Measurements from ENCODE around the gene ZNF345.

The ZNF345 gene

DNA sequence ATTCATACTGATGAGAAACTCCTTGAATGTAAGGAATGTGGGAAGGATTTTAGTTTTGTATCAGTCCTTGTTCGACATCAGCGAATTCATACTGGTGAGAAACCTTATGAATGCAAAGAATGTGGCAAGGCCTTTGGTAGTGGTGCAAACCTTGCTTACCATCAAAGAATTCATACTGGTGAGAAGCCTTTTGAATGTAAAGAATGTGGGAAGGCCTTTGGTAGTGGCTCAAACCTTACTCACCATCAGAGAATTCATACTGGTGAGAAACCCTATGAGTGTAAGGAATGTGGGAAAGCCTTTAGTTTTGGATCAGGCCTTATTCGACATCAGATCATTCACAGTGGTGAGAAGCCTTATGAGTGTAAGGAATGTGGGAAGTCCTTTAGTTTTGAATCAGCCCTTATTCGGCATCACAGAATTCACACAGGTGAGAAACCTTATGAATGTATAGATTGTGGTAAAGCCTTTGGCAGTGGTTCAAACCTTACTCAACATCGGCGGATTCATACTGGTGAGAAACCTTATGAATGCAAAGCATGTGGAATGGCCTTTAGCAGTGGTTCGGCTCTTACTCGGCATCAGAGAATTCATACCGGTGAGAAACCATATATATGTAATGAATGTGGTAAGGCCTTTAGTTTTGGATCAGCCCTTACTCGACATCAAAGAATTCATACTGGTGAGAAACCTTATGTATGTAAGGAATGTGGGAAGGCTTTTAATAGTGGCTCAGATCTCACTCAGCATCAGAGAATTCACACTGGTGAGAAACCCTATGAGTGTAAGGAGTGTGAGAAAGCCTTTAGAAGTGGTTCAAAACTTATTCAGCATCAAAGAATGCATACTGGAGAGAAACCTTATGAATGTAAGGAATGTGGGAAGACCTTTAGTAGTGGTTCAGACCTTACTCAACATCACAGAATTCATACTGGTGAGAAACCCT, 26.6 kb downstream of the ZNF345 start:
- H3K27ac ChIP-seq (ENCODE audit: low read depth, low read length, poor library complexity, severe bottlenecking), result no peak overlapping the region
- no peak overlapping the region for H3K9ac ChIP-seq (ENCODE audit: low read length)
- H3K4me1 ChIP-seq (ENCODE audit: insufficient read depth, low read length, severe bottlenecking), result no peaks in the 10 kb centered on the region
- no peaks in the 10 kb centered on the region for H3K79me2 ChIP-seq (ENCODE audit: insufficient read depth, low read length)
- no peak overlapping the region for H2AFZ ChIP-seq (ENCODE audit: low read length)
- H3K4me3 ChIP-seq (ENCODE audit: low read depth, low read length, poor library complexity, severe bottlenecking), result no peak overlapping the region
- H3K9me2 ChIP-seq (ENCODE audit: low read depth, low read length), result no peaks in the 10 kb centered on the region
- peaks cover 35% of the 10 kb centered on the region for H3K9me3 ChIP-seq (ENCODE audit: low read length)
- TF ChIP-seq EZH2 (IDR thresholded peaks at IDR 0.05; ENCODE audit: borderline replicate concordance, low read length), result no peak
- TF ChIP-seq, protein P1, sequence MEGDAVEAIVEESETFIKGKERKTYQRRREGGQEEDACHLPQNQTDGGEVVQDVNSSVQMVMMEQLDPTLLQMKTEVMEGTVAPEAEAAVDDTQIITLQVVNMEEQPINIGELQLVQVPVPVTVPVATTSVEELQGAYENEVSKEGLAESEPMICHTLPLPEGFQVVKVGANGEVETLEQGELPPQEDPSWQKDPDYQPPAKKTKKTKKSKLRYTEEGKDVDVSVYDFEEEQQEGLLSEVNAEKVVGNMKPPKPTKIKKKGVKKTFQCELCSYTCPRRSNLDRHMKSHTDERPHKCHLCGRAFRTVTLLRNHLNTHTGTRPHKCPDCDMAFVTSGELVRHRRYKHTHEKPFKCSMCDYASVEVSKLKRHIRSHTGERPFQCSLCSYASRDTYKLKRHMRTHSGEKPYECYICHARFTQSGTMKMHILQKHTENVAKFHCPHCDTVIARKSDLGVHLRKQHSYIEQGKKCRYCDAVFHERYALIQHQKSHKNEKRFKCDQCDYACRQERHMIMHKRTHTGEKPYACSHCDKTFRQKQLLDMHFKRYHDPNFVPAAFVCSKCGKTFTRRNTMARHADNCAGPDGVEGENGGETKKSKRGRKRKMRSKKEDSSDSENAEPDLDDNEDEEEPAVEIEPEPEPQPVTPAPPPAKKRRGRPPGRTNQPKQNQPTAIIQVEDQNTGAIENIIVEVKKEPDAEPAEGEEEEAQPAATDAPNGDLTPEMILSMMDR (IDR thresholded peaks at IDR 0.05; ENCODE audit: low read length), result no peak
- peaks cover 14% of the 10 kb centered on the region for H3K36me3 ChIP-seq (ENCODE audit: insufficient read depth, low read length)
- H3K4me2 ChIP-seq (ENCODE audit: low read length), result no peak overlapping the region
- no peaks in the 10 kb centered on the region for H4K20me1 ChIP-seq (ENCODE audit: insufficient read depth, low read length)
- no peaks in the 10 kb centered on the region for H3K27me3 ChIP-seq (ENCODE audit: insufficient read depth, low read length)
- no peaks in the 10 kb centered on the region for H3F3A ChIP-seq (ENCODE audit: insufficient read depth, low read length)

DNA sequence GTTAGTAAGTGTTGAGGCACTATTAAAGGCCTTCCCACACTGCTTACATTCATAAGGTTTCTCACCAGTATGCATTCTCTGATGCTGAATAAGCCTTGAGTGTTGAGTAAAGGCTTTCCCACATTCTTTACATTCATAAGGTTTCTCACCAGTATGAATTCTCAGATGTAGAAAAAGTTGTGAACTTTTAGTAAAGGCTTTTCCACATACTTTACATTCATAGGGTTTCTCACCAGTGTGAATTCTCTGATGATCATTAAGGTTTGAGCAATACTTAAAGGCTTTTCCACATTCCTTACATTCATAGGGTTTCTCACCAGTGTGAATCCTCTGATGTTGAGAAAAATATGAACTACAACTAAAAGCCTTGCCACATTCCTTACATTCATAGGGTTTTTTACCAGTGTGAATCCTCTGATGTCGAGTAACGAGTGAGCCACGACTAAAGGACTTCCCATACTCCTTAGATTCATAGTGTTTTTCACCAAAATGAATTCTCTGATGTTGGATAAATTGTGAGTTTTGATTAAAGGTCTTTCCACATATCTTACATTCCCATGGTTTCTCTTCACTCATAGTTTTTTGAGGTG, 41.2 kb downstream of the ZNF345 start:
- H3K4me3 ChIP-seq (ENCODE audit: low read depth, low read length, poor library complexity, severe bottlenecking), result no peak overlapping the region
- no peak overlapping the region for H3K27ac ChIP-seq (ENCODE audit: low read depth, low read length, poor library complexity, severe bottlenecking)
- H4K20me1 ChIP-seq (ENCODE audit: insufficient read depth, low read length), result no peaks in the 10 kb centered on the region
- H3K79me2 ChIP-seq (ENCODE audit: insufficient read depth, low read length), result no peaks in the 10 kb centered on the region
- H3K27me3 ChIP-seq (ENCODE audit: insufficient read depth, low read length), result no peaks in the 10 kb centered on the region
- H2AFZ ChIP-seq (ENCODE audit: low read length), result no peak overlapping the region
- H3K9ac ChIP-seq (ENCODE audit: low read length), result no peak overlapping the region
- no peaks in the 10 kb centered on the region for H3K36me3 ChIP-seq (ENCODE audit: insufficient read depth, low read length)
- no peak overlapping the region for H3K4me2 ChIP-seq (ENCODE audit: low read length)
- TF ChIP-seq EZH2 (IDR thresholded peaks at IDR 0.05; ENCODE audit: borderline replicate concordance, low read length), result no peak
- TF ChIP-seq, protein P1 (IDR thresholded peaks at IDR 0.05; ENCODE audit: low read length), result no peak
- peaks cover 44% of the 10 kb centered on the region for H3K9me3 ChIP-seq (ENCODE audit: low read length)
- no peaks in the 10 kb centered on the region for H3K4me1 ChIP-seq (ENCODE audit: insufficient read depth, low read length, severe bottlenecking)
- H3K9me2 ChIP-seq (ENCODE audit: low read depth, low read length), result no peaks in the 10 kb centered on the region
- H3F3A ChIP-seq (ENCODE audit: insufficient read depth, low read length), result no peaks in the 10 kb centered on the region

DNA sequence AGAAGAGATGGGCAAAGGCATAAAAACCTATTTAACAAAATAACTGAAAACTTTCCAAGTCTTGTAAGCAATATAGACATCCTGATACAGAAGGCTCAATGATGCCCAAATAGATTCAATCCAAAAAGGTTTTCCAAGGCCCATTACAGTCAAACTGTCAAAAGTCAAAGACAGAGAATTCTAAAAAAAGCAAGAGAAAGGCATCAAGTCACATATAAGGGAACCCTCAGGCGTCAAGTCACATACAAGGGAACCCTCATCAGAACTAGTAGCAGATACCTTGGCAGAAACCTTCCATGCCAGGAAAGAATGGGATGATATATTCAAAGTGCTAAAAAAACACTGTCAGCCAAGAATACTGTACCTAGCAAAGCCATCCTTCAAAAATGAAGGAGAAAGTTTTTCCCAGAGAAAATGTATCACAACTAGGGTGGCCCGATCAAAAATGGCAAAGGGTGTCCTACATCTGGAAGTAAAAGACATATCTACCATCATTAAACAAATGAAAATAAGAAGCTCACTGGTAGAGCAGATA, 44.2 kb downstream of the ZNF345 start:
- Histone ChIP-seq H3K27ac (ENCODE audit: low read depth, low read length, poor library complexity, severe bottlenecking) (no peak overlapping the region), H3K36me3 (ENCODE audit: insufficient read depth, low read length) (no peaks in the 10 kb centered on the region), H3K9me3 (ENCODE audit: low read length) (peaks cover 46% of the 10 kb centered on the region), H2AFZ (ENCODE audit: low read length) (no peak overlapping the region), H3K9ac (ENCODE audit: low read length) (no peak overlapping the region), H3K4me1 (ENCODE audit: insufficient read depth, low read length, severe bottlenecking) (no peaks in the 10 kb centered on the region), H3K9me2 (ENCODE audit: low read depth, low read length) (no peaks in the 10 kb centered on the region), H3K4me2 (ENCODE audit: low read length) (no peak overlapping the region), H3K27me3 (ENCODE audit: insufficient read depth, low read length) (no peaks in the 10 kb centered on the region), H3K4me3 (ENCODE audit: low read depth, low read length, poor library complexity, severe bottlenecking) (no peak overlapping the region), H3K79me2 (ENCODE audit: insufficient read depth, low read length) (no peaks in the 10 kb centered on the region), H4K20me1 (ENCODE audit: insufficient read depth, low read length) (no peaks in the 10 kb centered on the region), H3F3A (ENCODE audit: insufficient read depth, low read length) (no peaks in the 10 kb centered on the region)
- no peak for TF ChIP-seq EZH2 (IDR thresholded peaks at IDR 0.05; ENCODE audit: borderline replicate concordance, low read length)
- TF ChIP-seq, protein P1 (IDR thresholded peaks at IDR 0.05; ENCODE audit: low read length), result no peak
